Midbrain (tissue), 1 donor: ENCODE measurements around the gene SDK1.

Experiments used
- DNase-seq: peaks from one replicate; lab custom pipeline; 2025; lab: John Stamatoyannopoulos, UW

The SDK1 gene

DNA sequence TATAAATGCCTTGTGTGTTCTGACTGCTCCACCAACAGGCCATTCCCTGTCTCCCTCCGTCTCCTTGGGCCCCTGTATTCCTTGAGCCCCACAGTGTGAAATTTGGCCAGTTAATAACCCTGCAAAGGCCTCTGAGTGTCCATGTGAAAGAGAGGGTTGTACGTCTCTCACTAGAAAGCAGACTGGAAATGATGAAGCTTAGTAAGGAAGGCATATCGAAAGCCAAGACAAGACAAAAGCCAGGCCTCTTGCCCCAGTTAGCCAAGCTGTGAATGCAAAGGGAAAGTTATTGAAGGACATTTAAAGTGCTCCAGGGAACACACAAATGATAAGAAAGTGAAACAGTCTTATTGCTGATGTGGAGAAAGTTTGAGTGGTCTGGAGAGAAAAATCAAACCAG is 680.2 kb downstream of the SDK1 start:
- DNase-seq: peak; percentile 7

DNA sequence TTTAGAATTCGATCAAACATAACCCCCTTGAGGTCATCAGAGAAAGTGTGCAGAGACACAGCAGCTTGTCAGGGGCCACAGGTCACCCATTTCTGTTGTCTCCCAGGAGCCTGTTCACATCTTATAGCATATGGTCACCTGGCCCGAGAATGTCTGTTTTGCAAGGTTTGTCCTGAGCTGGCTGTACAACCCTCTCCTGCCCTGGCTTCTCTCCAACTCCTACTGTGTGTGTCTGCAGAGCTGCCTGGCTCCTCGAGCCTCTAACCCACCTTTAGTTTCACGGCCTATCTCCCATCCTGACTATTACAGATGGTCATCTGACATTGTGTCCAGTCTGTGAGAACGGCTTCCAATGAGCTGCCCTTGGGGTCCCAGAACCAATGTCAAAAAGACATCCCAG is 683.4 kb downstream of the SDK1 start:
- DNase-seq: no peak

DNA sequence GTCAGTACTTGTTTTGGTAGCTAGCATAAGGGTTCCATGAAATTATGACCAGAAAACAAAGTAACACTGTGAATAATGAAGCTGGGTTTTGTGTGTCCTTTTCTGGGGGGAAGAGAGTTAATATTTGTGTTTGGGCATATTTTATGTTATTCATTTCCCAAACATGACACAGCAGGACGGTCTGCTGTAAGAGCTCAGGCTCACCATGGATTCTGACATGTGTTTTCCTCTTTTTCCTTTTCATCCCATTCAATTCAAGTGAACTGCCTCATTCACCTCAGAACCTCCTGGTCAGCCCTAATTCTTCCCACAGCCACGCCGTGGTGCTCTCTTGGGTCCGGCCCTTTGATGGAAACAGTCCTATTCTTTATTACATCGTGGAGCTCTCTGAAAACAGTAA is 685.9 kb downstream of the SDK1 start:
- DNase-seq: no peak

DNA sequence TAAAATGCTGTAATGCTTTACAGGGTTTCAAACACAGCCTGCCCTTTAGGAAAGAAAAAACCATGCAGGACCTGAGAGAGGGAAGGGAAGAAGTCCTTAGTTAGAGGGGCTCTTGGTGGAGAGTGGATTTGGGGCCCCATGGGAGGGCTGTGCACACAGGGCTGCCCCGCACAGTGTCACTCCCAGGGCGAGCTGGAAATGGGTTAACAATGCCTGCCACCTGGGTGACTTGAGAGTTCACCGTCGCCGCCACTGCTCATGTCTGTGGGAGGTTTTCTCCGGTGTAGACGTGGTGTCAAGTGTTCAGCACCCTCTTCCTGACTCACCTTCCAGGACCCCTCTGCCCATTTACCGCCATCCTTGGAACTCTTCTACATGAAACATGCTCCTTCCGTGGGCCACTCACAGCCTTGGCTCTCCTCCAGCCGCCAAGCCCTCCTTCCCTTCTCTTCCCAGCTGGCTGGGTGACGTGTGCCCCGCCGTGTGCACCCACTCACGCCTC is 686.4 kb downstream of the SDK1 start:
- no peak for DNase-seq

DNA sequence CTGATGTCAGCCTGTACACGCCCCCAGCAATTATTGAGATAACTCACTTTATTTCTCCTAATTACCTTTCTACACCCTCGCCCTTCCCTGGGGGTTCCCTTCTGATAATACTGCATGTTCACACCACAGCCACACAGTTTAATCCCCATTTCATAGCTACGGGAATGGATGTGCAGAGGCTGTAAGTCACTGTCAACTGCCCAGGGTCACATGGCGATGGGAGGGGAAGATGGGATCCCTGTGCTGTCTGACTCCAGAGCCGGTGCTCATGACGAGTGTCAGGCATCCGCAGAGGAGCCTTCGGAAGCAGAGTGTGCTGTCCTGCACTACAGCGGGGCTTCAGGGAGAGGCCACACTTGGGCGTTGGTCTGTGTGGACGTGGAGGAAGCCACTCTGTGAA is 688.7 kb downstream of the SDK1 start:
- DNase-seq: no peak

DNA sequence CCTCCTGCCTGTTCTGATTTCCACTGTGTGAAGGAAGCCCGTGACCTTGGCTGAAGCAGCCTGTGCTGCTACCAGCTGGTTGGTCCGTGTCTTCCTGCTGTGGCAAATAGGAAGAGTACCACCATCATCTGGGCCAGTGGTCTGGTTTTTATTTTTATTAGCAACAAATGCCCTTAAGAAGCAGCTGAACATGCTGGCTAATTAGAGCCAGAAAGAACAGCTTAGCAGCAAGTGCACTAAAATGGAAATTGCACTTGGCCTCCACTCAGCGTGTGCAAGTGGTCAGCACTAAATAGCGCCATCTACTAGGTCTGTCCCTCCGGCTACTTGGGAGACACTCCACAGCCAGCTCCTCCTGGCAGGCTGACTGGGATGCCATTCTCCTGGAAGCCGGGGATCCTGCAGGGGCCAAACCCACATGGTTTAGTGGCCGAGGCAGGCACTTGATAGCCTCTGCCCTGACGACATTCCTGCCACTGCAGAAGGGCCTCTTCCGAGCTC is 690.7 kb downstream of the SDK1 start:
- DNase-seq: peak; percentile 12

DNA sequence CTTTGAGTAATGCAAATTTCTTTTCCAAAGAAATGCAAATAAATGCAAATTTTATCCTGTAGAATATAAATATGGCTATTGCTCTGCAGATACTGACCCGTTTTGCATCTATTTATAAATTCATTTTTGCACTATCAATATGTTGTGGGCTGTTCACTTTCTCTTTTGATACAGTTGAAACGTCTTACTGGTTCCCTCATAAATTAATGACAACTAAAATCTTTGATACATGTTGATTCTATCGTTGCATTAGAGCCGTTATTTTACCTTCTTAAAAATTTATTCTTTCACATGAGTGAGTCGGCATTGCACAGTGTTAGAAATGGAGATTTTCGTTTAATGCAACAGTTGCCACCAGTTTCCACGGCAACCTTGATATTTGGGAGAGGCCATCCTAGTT is 691.8 kb downstream of the SDK1 start:
- no peak for DNase-seq

DNA sequence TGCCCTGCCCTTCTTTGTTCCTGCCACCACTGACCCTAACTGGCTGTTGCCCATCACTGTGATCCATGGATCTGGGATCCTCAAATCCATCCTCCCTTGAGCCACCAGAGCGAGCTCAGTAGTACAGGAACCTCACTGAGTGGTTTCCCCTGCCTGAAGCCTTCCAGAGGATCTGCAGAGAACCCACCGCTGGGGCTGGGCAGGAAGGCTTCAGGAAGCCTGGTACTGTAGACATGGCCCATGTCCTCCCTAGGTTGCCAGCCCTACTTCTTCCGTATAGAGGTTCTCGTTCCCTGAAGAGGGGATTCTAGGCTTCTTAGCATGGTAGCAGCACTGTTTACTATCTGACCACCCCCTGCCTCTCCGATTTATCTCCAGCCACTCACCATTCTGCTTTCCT is 693.7 kb downstream of the SDK1 start:
- DNase-seq: no peak

DNA sequence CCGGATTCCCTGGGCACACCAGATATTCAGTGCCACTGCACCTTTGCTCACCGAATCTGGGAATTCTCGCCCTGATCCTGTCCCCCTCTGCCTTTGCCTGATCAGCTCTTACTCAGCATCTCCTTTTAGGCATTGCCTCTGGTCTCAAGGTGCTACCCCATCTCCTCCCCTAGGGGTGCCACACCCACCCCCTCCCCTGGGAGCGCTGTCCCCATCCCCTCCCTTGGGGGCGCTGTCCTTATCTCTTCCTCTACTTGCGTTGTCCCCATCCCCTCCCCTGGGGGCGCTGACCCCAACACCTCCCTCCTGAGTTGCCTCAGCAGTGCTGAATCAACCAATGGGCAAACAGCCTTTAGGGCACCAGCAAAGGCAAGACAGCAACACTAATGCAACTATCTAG is 694.1 kb downstream of the SDK1 start:
- no peak for DNase-seq

DNA sequence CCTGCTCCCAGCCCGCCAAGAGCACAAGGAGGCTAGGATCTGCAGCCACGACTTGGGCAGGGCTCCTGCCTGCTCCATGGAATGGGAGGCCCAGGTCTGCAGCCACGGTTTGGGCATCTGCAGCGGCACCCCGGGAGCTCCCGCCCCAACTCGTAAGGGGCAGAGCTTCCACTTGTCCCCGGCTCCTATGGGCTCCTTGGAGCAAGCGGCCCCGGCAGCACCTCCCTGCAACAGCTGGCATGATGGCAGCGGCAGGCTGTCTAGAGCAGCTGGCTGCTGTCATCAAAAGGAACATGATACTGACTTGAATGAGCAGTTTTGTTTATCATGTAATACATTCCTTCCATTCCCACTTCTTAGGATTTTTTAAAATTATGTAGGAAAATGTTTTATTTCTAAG is 697.0 kb downstream of the SDK1 start:
- DNase-seq: no peak

DNA sequence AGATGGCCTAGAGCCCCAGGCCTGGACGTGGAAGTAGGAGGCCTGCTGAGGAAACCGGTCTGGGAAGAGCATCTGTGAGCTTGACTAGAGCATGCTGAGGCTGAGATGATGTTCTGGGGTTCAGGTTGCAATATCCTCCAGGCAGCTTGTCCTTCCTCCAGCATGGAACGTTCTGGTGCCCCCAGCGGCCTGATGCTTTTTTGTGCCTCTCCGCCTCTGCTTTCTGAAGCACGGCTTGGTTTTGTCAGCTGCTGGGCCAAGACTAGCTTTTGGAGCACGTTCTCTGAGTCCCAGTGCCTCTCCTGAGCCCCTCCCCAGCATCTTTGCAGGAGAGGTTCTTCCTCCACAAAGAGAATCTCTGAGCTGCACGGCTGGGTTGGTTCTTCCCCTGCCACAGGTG is 699.1 kb downstream of the SDK1 start:
- no peak for DNase-seq

DNA sequence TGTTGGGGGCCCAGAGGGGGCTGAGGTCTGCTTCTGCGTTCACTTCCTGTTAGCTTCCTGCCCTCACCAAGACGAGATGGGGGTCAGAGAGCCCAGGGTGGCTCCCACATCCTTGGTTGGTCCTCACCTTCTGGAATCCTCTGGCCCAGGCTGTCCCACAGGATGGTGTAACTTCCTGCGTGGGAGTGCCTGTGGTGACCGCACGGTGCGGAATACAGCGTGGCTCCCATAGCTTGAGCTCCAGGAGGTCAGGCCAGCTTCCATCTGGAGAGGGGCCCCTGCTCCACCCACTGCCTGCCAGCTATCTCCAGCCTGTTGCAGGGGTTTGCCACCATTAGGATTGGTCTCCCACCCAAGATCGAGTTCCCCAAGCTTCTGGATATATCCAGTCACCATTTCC is 699.9 kb downstream of the SDK1 start:
- no peak for DNase-seq

DNA sequence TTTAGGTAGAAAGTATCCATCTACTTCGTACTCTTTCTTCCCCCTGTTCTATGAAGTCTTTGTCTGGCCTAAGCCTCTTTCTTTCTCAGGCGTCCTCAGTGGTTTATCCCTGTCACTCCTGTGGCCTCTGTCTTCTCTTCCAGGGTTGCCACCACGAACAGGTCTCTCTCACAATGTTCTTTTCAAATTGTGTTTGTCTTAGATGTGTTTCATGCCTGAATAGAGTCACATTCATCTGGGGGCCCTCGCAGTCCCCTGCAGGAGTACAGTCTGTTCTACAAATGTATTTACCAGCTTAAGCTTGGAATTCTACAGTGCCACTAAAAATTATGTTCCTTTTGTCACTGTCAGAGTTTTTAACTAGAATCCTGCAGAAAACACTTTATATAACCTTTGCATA is 700.7 kb downstream of the SDK1 start:
- DNase-seq: no peak

DNA sequence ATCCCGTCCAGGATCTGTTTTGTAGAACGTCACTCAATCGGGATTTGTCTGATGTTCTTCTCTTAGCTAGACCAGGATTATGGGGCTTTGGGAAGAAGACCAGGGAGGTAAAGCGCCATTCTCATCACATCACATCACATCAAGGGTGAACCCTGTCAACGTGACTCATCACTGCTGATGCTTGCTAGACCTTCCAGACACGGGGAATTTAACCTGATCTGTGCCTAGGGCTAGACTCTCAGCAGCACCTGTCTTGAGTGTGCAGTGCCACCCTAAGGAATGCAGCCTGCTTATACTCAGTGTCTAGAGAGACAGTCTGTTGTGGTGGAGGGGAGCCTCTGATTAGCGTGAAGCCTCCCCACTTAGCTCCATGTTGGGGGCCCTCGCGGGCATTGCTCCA is 702.5 kb downstream of the SDK1 start:
- no peak for DNase-seq

DNA sequence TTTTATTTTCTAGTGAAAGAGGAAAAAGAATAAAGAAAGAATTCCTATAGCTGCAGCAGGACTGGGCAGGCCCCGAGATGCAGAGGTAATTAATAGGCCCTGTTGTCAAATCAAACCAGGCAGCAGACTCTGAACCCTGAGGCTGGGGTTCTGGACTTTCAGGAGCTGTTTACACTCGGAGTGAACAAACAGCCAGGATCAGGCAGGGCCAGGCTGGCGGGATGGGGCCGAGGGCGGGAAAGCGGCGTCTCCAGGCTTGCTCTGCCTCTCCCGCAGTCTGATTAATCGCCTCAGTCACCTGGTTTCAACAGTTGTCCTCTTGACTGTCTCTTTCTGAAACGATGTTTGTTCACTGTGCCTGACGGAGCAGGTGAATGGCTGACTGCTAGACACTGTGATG is 705.6 kb downstream of the SDK1 start:
- DNase-seq: no peak

DNA sequence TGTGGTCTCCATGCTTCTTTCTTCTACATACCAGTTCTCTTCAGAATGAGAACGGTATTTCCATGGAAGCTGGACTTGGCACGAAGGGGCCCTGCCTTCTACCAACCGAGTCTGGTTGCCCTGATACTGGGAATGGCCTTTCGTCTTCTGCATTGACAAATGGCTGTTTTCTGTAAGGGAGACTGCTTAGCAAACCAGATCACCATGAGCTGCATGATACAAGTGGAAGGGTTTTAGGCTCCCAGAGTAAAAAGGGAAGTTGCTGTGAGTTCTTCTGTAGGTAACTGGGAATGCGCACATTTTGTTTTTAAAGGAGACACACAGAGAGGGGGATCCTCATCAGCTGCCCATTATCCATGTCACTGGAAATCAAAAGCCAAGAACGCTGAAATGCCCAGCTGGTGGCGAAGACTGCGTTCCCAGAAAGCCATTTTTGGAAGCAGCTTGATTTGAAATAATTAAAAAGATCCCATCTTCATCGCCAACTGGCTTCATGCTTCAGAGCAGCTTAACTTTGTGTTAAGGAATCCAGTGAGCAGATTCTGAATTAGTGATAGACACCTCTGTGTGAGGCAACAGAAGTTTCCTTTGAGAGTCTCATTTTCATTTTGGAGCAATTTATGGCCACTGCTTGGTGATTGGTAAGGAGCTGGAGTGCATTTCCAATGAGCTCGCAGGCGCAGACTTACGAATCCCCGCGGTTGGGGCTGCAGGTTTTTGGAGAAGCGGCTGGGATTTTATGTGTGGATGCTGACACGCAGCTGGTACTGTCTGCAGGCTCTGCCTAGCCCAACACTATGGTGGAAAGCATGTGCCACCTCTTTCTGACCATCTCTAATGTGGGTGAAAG is 708.4 kb downstream of the SDK1 start:
- no peak for DNase-seq

DNA sequence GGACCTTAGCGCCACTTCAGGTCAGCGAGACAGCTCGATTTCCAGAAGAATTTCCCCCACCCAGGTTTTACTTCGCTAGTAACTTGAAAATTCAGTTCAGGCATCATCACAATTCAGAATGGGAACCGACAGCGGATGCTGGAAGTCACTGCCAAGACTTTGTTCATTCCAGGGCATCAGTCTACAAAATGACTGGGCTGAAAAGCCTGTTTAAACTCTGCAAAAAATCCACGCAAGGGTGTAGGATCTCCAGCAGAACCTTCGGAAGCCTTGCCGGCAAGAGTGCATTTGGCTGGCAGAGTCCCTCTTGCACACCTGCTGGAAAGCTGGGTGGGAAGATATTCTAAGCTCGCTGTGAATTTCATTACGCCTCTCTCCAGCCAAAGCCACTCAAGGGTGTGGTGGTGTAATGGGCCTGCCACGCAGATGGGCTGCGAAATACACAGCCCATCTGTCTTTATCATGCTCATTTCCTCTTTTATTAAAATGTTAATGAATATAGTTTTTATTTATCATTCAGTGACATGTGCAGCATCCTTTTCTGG is 709.1 kb downstream of the SDK1 start:
- DNase-seq: no peak

DNA sequence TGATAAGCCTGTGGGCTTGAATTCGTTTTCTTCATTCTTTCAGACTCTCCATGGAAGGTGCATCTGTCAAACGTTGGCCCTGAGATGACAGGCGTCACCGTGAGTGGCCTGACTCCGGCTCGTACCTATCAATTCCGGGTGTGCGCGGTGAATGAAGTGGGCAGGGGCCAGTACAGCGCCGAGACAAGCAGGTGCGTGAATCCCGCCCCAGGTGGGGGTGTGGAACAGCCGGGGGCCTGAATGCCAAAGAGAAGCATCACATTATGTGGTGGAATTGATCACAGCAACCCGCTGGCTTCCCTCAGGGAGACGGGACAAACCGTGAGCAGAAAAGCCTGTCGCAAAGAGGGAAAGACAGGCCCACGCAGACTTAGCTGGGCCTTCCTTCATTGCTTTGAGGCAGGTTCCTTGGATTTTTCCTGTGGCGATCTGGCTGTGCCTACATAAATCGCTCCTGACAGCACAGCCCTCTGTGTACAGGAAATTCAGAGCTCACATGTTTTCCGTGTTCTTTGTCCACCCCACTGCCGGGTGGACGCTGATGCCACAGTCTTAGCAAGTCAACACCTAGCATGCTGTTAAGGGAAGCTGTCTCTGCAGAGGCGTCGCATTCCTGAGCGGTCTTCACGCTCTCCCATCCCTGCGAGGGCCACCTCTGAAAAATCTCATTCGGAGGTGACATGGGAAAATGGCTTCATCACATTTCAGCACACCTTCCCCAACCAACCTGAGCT is 710.0 kb downstream of the SDK1 start:
- no peak for DNase-seq

DNA sequence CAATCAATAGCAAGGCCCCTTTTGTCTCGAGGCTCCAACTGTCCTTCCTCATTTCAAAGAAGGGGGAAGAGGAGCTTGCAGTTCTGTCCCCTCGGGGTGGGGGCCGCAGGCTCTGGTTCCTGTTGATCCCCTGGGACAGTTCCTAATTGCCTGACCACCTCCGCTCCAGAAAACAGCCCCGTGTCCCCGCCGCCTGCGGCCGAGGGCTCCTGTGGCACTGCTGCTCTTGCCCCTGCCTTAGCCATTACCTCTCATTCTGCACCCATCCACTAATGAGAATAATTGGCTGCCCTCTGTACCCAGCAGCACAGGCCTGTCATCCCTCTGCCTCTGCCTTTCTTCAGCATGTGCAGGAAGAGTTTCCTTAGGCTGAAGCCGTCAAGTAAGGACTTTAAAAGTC is 712.7 kb downstream of the SDK1 start:
- DNase-seq: no peak

DNA sequence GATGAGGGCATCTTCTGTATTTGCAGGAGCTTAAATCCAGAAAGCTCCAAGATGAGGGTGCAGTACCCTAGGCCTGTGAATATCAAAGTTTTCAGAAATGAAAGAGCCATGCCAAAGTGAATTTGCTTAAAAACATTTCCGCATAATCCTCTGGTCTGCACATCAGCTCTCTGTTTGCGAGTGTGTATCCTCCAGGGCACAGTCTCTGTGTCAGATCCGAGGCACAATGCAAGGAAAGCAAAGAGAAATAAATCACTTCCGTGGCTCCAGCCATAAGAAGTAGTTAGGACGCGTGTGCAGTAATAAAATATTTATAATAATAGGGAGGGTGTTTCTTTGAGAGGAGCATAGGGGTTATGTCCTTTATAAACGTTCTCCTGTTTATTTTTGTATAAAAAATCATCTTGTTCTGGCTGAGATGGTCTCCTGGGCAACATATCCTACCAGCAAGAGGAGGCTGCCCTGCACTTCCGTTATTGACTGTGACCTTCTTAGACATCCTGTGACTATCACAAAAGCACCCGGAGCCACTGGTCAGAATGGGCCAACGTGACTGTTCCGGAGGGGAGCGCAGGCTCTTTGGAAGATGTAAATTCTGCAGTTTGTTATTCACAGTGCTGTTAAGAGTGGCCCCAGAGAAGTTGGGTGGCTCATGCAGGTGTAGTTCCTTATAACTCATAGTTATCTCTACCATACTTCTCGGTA is 713.4 kb downstream of the SDK1 start:
- DNase-seq: no peak

DNA sequence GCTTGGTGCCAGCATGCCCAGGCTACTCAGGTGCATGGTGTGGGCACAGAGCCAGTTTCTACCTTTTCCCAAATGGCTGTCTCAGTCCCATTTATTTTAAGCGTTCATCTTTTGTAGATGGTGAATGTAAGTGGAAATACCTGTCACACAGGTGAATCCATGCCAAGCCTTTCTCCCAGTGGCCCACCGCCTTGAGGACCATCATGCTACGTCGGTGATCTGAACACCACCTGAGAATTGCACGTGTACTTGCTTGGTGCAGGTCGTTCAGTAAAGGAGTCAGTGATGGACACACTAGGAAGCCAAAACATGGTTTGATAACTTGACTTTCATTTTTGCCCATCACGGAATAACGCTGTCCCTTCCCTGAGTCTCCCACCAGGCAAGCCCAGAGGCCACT is 714.3 kb downstream of the SDK1 start:
- DNase-seq: no peak

DNA sequence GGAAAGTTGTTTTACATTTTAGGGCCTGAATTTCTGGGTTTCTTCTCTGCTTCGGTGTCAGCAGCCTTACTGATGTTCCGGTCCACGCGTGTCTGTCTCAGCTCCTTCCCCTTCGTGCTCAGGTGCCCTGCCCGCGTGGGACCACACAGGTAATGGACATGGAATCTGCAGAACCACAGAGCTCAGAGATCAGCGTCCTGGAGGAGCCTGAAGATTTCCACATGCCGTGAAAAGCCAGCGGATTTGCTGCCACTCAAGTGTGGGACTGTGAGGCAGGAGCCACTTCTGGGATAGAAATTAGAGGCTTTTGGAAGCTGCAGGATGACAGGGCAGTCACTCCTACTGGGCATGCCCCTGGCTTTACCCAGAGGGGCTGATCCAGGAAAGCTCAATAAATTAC is 714.9 kb downstream of the SDK1 start:
- no peak for DNase-seq
